GM12874 (cell line): Measurements from ENCODE around the gene FAM170B.

Experiments
- CTCF ChIP-seq: IDR thresholded peaks from 2 replicates; pipeline ENCODE4 v1.5.1; 2011; ENCODE audit warnings: low read depth, mild to moderate bottlenecking, control low read depth, low read length, moderate library complexity; ENCODE audit not compliant: insufficient read depth

FAM170B gene

DNA sequence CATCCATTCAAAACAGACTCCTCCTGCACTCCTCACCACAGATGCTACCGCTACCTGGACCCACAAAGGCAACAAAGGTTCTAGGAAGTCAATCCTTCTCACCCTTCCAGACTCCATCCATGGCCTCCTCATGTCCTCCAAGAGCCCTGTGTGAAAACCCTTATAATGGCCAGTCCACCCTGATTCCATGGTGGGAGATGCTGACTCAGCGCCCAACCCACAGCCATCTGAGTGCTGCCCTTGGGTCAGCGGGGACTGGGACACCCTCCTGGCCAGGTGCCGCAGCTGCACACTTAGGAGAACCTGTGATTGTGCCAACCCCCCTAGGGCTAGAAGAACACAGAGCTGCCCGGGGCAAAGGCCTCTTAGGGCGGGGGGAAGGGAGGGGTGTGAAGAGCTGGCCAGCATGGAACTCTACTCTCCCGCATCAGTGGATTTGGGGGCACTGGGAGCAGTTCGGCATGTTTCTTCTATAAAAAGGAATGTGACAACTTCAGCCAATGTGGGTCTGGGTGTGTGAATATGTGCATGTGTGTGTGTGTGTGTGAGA, 29.0 kb upstream of the FAM170B start:
- no peak for TF ChIP-seq CTCF

DNA sequence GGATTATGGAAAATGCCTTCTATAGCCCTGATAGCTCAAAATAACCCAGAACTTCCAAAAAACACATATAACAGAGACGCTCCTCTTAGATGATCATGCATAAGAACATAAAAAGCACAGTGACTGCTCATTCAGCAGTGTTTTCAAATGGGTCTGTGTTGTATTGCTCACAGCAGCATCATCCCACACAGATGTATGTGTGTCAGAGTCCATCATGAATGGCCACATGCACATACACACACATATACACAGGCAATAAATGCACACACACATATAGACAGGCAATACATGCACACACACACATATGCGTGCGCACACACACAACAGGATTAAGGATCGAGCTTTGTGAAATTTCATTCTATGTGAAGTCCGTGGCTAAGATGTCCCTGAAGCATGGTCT, 28.2 kb upstream of the FAM170B start:
- TF ChIP-seq CTCF: no peak

GRCh38 chr10:49161411-49161997, 27.7 kb upstream of the FAM170B start:
- no peak for TF ChIP-seq CTCF

GRCh38 chr10:49160814-49161213, 27.0 kb upstream of the FAM170B start:
- no peak for TF ChIP-seq CTCF

DNA sequence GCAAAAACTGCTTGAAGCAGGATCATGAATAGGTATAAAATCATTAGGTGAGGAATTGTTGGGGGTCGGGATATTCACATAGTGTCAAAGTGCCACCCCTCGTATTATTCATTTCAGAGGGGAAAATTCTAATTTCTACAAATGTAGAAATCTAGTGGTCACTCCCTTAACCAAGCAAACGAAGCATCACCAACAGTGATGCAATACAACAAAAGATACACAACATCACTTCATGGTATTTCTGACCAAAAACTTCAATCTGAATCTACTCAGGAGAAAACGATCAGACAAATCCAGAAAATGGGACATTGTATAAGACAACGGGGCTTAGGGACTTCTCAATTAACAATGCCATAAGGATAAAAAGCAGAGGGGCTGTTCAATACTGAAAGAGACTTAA, 26.3 kb upstream of the FAM170B start:
- TF ChIP-seq CTCF: no peak

GRCh38 chr10:49158915-49159314, 25.1 kb upstream of the FAM170B start:
- no peak for TF ChIP-seq CTCF

GRCh38 chr10:49158404-49158803, 24.6 kb upstream of the FAM170B start:
- TF ChIP-seq CTCF: no peak

DNA sequence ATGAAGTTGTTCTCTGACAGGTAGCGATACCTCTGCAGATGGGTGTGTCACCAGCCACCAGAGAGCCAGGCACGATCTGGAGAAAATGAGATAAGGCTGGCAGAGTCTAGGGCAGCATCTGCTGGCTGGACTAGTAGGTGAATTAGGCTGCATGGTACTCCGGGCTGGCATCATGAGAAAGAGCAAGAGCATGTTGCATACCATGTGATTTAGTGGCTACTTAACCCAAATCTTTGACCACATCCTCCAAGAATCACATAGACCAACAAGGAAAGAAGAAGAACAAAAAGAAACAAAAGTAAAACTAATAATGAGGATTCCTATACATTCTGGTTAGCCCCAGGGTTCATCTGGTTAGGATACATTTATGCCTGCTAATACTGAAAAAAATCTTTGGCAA, 23.4 kb upstream of the FAM170B start:
- TF ChIP-seq CTCF: no peak
